GM12878 (cell line): ENCODE measurements around the gene PTPMT1. TPM values are rescaled to one million over a fixed set of nuclear protein-coding genes. Genes with fewer than 3 reads are reported as not detected.
"Not testable (repeated sequence)": the region's sequence is repeated elsewhere in the genome, so short reads cannot be mapped to it uniquely, and the experiment has no call there.

Experiments used
- ATAC-seq: fragments of 200-7000 bp; cut with Tn5 transposase; 3 replicates; pipeline ENCODE4 v1.9.1; 2020; ENCODE audit warnings: mild to moderate bottlenecking, moderate library complexity
- BruUV-seq: library from RNA; stranded (reverse); fragments of 400-500 nt; replicated peaks from 2 replicates; lab custom pipeline; 2021; lab: Mats Ljungman, UMichigan
- CTCF ChIA-PET: fragments of 300-600 bp; sonication (Branson Sonifier 250); formaldehyde crosslinking; extraction: SDS; loops from one replicate; lab custom pipeline; 2021; ENCODE audit warnings: inconsistent platforms; lab: Yijun Ruan, JAX
- POLR2A ChIA-PET: fragments of 350-600 bp; formaldehyde crosslinking; extraction: SDS; loops from one replicate; lab custom pipeline; 2021; ENCODE audit warnings: inconsistent platforms; lab: Charles Lee
- RAD21 ChIA-PET: fragments of 300-600 bp; sonication (Branson Sonifier 250); formaldehyde crosslinking; loops from one replicate; lab custom pipeline; 2023; ENCODE audit warnings: antibody characterized with exemption; ENCODE audit not compliant: unreplicated experiment; lab: Charles Lee
- SMC1A ChIA-PET: fragments of 300-600 bp; sonication (Branson Sonifier 250); formaldehyde crosslinking; loops from one replicate; lab custom pipeline; 2023; ENCODE audit not compliant: unreplicated experiment, uncharacterized antibody; lab: Charles Lee
- DNase-seq: peaks from one replicate; pipeline ENCODE4 v3.0.0-alpha.2; 2011; ENCODE audit warnings: low read depth, low spot score
- FAIRE-seq: peaks from 3 replicates; lab custom pipeline; 2011; peaks lifted over from hg19 to GRCh38; lab: Jason Lieb, UNC
- H2AFZ ChIP-seq: 2 replicates; pipeline ENCODE4 v1.6.0; 2011; ENCODE audit warnings: low read depth, low read length, control low read depth; ENCODE audit not compliant: control insufficient read depth
- H3K27ac ChIP-seq: 2 replicates; pipeline ENCODE4 v1.5.1; 2011; ENCODE audit warnings: control low read depth; ENCODE audit not compliant: control insufficient read depth, insufficient read depth
- H3K27me3 ChIP-seq, 2 experiments: replicated peaks in 1 of 2; 2 replicates each; pipeline versions ENCODE4 v1.6.0 to v1.6.1; 2011; ENCODE audit warnings: low read length in 1 of 2; ENCODE audit not compliant: control insufficient read depth in 2 of 2, insufficient read depth in 2 of 2
- H3K36me3 ChIP-seq, 2 experiments: 2 replicates each; pipeline ENCODE4 v1.5.1; 2011; ENCODE audit warnings: low read length in 1 of 2; ENCODE audit not compliant: control insufficient read depth in 2 of 2, insufficient read depth in 2 of 2
- H3K4me1 ChIP-seq: 2 replicates; pipeline ENCODE4 v1.6.1; 2011; ENCODE audit warnings: mild to moderate bottlenecking, low read length, moderate library complexity, mixed read lengths; ENCODE audit not compliant: control insufficient read depth, insufficient read depth
- H3K4me2 ChIP-seq: 2 replicates; pipeline ENCODE4 v1.6.0; 2011; ENCODE audit warnings: control low read depth; ENCODE audit not compliant: control insufficient read depth, insufficient read depth
- H3K4me3 ChIP-seq: fragments of 200-600 bp; sonication (generic); 2 replicates; pipeline ENCODE4 v1.5.1; 2016
- H3K79me2 ChIP-seq: 2 replicates; pipeline ENCODE4 v1.6.0; 2011; ENCODE audit warnings: low read length; ENCODE audit not compliant: control insufficient read depth, insufficient read depth
- H3K9ac ChIP-seq: 2 replicates; pipeline ENCODE4 v1.8.0; 2011; ENCODE audit warnings: low read length, control low read depth, mixed read lengths; ENCODE audit not compliant: control insufficient read depth, insufficient read depth
- H3K9me3 ChIP-seq: replicated peaks from 3 replicates; pipeline ENCODE4 v1.5.1; 2011; ENCODE audit warnings: mild to moderate bottlenecking, low read length; ENCODE audit not compliant: control insufficient read depth, insufficient read depth
- H4K20me1 ChIP-seq: 2 replicates; pipeline ENCODE4 v1.6.0; 2011; ENCODE audit not compliant: control insufficient read depth, insufficient read depth
- HCFC1 ChIP-seq: fragments of 150-350 bp; IDR thresholded peaks from 2 replicates; pipeline ENCODE4 v1.6.1; 2014; ENCODE audit warnings: low read length
- RUNX3 ChIP-seq: IDR thresholded peaks from 2 replicates; pipeline ENCODE4 v1.6.1; 2012; ENCODE audit warnings: low read length, inconsistent platforms
- STAT1 ChIP-seq: fragments of 450-650 bp; conservative IDR thresholded peaks from 2 replicates; pipeline ENCODE4 v1.6.1; 2014; ENCODE audit warnings: antibody characterized with exemption, mild to moderate bottlenecking
- WGBS: methylation state at CpG from one replicate; pipeline ENCODE4 v1.1.6; 2016; ENCODE audit warnings: low lambda C conversion rate; ENCODE audit not compliant: insufficient replicate concordance, insufficient coverage; ENCODE audit errors: missing lambda C conversion rate; 5-methylcytosine and 5-hydroxymethylcytosine counted together
- in situ Hi-C: fragments of 300-500 bp; cut with MboI; formaldehyde crosslinking; loops from 9 replicates; pipeline ENCODE4 v1.14.3; 2018; ENCODE audit warnings: mixed read lengths
- intact Hi-C: fragments of 100-400 bp; cut with micrococcal nuclease; formaldehyde crosslinking; loops from one replicate; pipeline ENCODE4 v1.14.2; 2022; ENCODE audit not compliant: unreplicated experiment
- polyA plus RNA-seq, 11 experiments: library from polyadenylated mRNA; depleted of rRNA in 4 of 11; unstranded in 6 of 11; stranded (reverse) in 5 of 11; fragments of >200 nt; fragmentation: Nextera tagmentation in 4 of 11; fragmentation: Illumina TruSeq in 1 of 11; extraction: Ambion mirVana in 4 of 11; extraction: Trizol in 1 of 11; gene quantifications; 1 replicate in 1 of 11; 2 replicates in 10 of 11; pipeline versions ENCODE4 v1.2.1 to v1.2.3, GENCODE V29; 2011 to 2016; ENCODE audit warnings: inconsistent platforms in 2 of 11, missing spikeins in 2 of 11, low read depth in 1 of 11
- total RNA-seq, 4 experiments: library from RNA; depleted of rRNA in 3 of 4; stranded (reverse); fragments of >200 nt in 3 of 4; fragmentation: Illumina TruSeq in 1 of 4; extraction: Trizol in 1 of 4; gene quantifications; 2 replicates each; pipeline versions ENCODE4 v1.2.1 to v1.2.3, GENCODE V29; 2013 to 2021
- TF ChIP-seq, protein P1 (sequence below): fragments of 450-650 bp; conservative IDR thresholded peaks from 2 replicates; pipeline ENCODE4 v1.6.1; 2017; ENCODE audit warnings: mild to moderate bottlenecking, moderate library complexity
- TF ChIP-seq, protein P2 (sequence below): fragments of 450-650 bp; IDR thresholded peaks from 2 replicates; pipeline ENCODE4 v1.6.1; 2017; ENCODE audit warnings: mild to moderate bottlenecking, low read depth, inconsistent platforms; ENCODE audit not compliant: poor library complexity, severe bottlenecking

PTPMT1 gene
- total and polyA plus RNA-seq, 10 of the 15 experiments (the other 5 are each of a cell fraction or from before 2014, with no cell fraction given) = 12.0 to 116 (median 58.2) TPM

DNA sequence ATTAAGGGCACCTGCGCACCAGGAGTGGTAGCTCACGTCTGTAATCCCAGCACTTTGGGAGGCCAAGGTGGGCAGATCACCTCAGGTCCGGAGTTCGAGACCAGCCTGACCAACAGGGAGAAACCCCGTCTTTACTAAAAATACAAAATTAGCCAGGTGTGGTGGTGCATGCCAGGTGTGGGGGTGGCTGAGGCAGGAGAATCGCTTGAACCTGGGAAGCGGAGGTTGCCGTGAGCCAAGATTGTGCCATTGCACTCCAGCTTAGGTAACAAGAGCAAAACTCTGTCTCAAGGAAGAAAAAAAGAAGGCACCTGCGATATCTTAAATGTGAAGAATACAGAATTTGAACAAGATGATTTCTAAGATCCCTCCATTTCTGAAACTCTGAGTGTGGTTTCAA is 39.4 kb upstream of the PTPMT1 start:
- 0 out of 2 replicates have a peak, but pooled peaks have one; percentile 7 for TF ChIP-seq RUNX3
- not testable (repeated sequence) for H2AFZ ChIP-seq

DNA sequence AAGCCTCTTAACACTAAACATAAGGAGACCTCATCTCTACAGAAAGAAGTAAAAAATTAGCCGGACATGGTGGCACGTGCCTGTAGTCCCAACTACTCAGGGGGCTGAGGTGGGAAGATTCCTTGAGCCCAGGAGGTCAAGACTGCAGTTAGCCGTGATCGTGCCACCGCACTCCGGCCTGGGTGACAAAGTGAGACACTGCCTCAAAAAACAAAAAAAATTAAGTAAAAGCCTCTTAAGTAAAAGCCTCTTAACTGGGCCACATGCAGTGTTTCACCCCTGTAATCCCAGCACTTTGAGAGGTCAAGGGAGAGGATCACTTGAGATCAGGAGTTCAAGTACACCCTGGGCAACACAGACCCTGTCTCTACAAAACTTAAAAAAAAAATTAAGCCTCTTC is 38.2 kb upstream of the PTPMT1 start:
- no peak overlapping the region for H2AFZ ChIP-seq
- ATAC-seq = no peak
- no peaks in the 10 kb centered on the region for H3K9me3 ChIP-seq
- WGBS = 90% methylated on average over 6 of the region's 6 CpGs
- in situ Hi-C loops = no loop called here
- FAIRE-seq = no peak
- H3K36me3 ChIP-seq = peaks cover 0 to 11% of the 10 kb centered on the region in 2 experiments; a peak in 3 of 4 replicates
- no peak overlapping the region for H3K9ac ChIP-seq
- ChIA-PET CTCF (interaction anchor here (0.6 kb wide), 1 partner anchor 9 kb away, joined by 3 read pairs; no protein-coding TSS in a partner anchor), SMC1A (no interaction called here)
- H3K79me2 ChIP-seq = peaks cover 91% of the 10 kb centered on the region
- TF ChIP-seq STAT1 (no peak), HCFC1 (no peak)
- TF ChIP-seq, protein P1, sequence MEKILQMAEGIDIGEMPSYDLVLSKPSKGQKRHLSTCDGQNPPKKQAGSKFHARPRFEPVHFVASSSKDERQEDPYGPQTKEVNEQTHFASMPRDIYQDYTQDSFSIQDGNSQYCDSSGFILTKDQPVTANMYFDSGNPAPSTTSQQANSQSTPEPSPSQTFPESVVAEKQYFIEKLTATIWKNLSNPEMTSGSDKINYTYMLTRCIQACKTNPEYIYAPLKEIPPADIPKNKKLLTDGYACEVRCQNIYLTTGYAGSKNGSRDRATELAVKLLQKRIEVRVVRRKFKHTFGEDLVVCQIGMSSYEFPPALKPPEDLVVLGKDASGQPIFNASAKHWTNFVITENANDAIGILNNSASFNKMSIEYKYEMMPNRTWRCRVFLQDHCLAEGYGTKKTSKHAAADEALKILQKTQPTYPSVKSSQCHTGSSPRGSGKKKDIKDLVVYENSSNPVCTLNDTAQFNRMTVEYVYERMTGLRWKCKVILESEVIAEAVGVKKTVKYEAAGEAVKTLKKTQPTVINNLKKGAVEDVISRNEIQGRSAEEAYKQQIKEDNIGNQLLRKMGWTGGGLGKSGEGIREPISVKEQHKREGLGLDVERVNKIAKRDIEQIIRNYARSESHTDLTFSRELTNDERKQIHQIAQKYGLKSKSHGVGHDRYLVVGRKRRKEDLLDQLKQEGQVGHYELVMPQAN = no peak
- TF ChIP-seq, protein P2, sequence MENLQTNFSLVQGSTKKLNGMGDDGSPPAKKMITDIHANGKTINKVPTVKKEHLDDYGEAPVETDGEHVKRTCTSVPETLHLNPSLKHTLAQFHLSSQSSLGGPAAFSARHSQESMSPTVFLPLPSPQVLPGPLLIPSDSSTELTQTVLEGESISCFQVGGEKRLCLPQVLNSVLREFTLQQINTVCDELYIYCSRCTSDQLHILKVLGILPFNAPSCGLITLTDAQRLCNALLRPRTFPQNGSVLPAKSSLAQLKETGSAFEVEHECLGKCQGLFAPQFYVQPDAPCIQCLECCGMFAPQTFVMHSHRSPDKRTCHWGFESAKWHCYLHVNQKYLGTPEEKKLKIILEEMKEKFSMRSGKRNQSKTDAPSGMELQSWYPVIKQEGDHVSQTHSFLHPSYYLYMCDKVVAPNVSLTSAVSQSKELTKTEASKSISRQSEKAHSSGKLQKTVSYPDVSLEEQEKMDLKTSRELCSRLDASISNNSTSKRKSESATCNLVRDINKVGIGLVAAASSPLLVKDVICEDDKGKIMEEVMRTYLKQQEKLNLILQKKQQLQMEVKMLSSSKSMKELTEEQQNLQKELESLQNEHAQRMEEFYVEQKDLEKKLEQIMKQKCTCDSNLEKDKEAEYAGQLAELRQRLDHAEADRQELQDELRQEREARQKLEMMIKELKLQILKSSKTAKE = no peak
- TF ChIP-seq, all 136 proteins: peak for 0
- RAD21 ChIA-PET = no interaction called here
- POLR2A ChIA-PET = interaction anchor here (0.6 kb wide), 2 partner anchors 14 to 279 kb away, joined by 3 to 5 read pairs; partner anchors contain the start of gene ACP2
- Histone ChIP-seq H3K27ac (no peak overlapping the region), H3K4me3 (no peak overlapping the region), H4K20me1 (no peaks in the 10 kb centered on the region), H3K4me2 (no peak overlapping the region), H3K4me1 (peaks cover 39% of the 10 kb centered on the region), H3K27me3 (no peaks in the 10 kb centered on the region)
- BruUV-seq = no TSS peak
- no peak for DNase-seq
- intact Hi-C loops = no loop called here

More for the DNA sequence above, 39.4 kb upstream of the PTPMT1 start:
- H3K9ac ChIP-seq, H4K20me1 ChIP-seq, H3K9me3 ChIP-seq, DNase-seq, in situ Hi-C loops, ATAC-seq, BruUV-seq, H3K36me3 ChIP-seq, intact Hi-C loops, H3K27me3 ChIP-seq, H3K4me3 ChIP-seq: not testable (repeated sequence)
- peak overlapping the region; percentile 22; the same call in 1 of the 2 replicates for H3K27ac ChIP-seq
- peaks cover 91% of the 10 kb centered on the region for H3K79me2 ChIP-seq
- ChIA-PET SMC1A (interaction anchor here (1.0 to 5.9 kb wide), 3 partner anchors 9 to 14 kb away, joined by 3 to 66 read pairs (median 11); no protein-coding TSS in a partner anchor), RAD21 (interaction anchor here (1.0 to 2.4 kb wide), 4 partner anchors 10 to 14 kb away, joined by 3 to 13 read pairs (median 4); no protein-coding TSS in a partner anchor), POLR2A (interaction anchor here (2.3 to 2.5 kb wide), 2 partner anchors 10 to 26 kb away, joined by 9 to 12 read pairs; partner anchors contain the start of gene CELF1), CTCF (interaction anchor here (1.0 to 1.8 kb wide), 3 partner anchors 10 to 26 kb away, joined by 3 to 5 read pairs (median 3); no protein-coding TSS in a partner anchor)
- peak overlapping the region; percentile 57; the same call in 1 of the 2 replicates for H3K4me2 ChIP-seq
- peaks cover 42% of the 10 kb centered on the region for H3K4me1 ChIP-seq
- peak; percentile 38 for FAIRE-seq
- 25% methylated on average over 9 of the region's 9 CpGs for WGBS
